ENCODE measurements around the gene NYAP1. TPM values are rescaled to one million over a fixed set of nuclear protein-coding genes. Genes with fewer than 3 reads are reported as not detected.

Gene NYAP1
- total RNA-seq, 1 experiment from 2014 or later: 1.3 TPM

- DNase-seq (ENCODE audit: low spot score): no peak
- ChIA-PET POLR2A (ENCODE audit: low non-redundant PET) (interaction anchor here (0.8 kb wide), 1 partner anchor 80 kb away, joined by 7 read pairs; no protein-coding TSS in a partner anchor), CTCF (interaction anchor here (0.6 kb wide), 1 partner anchor 43 kb away, joined by 3 read pairs; the partner anchor contains the start of gene FBXO24)
- no peak overlapping the region for H3K27ac ChIP-seq (ENCODE audit: low read depth, low read length, poor library complexity, severe bottlenecking)
- peaks cover 31% of the 10 kb centered on the region for H3K4me1 ChIP-seq (ENCODE audit: insufficient read depth, low read length, poor library complexity, severe bottlenecking)
- intact Hi-C loops (cut with micrococcal nuclease; ENCODE audit: unreplicated experiment): no loop called here
- no peak for TF ChIP-seq EZH2 (IDR thresholded peaks at IDR 0.05; ENCODE audit: borderline replicate concordance, low read depth, low read length, poor library complexity, severe bottlenecking)
- TF ChIP-seq, protein P1, sequence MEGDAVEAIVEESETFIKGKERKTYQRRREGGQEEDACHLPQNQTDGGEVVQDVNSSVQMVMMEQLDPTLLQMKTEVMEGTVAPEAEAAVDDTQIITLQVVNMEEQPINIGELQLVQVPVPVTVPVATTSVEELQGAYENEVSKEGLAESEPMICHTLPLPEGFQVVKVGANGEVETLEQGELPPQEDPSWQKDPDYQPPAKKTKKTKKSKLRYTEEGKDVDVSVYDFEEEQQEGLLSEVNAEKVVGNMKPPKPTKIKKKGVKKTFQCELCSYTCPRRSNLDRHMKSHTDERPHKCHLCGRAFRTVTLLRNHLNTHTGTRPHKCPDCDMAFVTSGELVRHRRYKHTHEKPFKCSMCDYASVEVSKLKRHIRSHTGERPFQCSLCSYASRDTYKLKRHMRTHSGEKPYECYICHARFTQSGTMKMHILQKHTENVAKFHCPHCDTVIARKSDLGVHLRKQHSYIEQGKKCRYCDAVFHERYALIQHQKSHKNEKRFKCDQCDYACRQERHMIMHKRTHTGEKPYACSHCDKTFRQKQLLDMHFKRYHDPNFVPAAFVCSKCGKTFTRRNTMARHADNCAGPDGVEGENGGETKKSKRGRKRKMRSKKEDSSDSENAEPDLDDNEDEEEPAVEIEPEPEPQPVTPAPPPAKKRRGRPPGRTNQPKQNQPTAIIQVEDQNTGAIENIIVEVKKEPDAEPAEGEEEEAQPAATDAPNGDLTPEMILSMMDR (conservative IDR thresholded peaks at IDR 0.05; ENCODE audit: low read depth, low read length): no peak
- no peaks in the 10 kb centered on the region for H3K36me3 ChIP-seq (ENCODE audit: insufficient read depth, low read length, poor library complexity, severe bottlenecking)
- BruUV-seq (replicated peaks): no TSS peak
- no peaks in the 10 kb centered on the region for H3K27me3 ChIP-seq (replicated peaks; ENCODE audit: insufficient read depth, low read depth, low read length, poor library complexity)
- no peaks in the 10 kb centered on the region for H3K9me3 ChIP-seq (ENCODE audit: low read depth, low read length, poor library complexity, severe bottlenecking)
- no peak overlapping the region for H3K4me3 ChIP-seq (ENCODE audit: low read depth, low read length, poor library complexity, severe bottlenecking)
Observed at GRCh38 chr7:100543586-100543985, 59.9 kb downstream of the NYAP1 start.

DNA sequence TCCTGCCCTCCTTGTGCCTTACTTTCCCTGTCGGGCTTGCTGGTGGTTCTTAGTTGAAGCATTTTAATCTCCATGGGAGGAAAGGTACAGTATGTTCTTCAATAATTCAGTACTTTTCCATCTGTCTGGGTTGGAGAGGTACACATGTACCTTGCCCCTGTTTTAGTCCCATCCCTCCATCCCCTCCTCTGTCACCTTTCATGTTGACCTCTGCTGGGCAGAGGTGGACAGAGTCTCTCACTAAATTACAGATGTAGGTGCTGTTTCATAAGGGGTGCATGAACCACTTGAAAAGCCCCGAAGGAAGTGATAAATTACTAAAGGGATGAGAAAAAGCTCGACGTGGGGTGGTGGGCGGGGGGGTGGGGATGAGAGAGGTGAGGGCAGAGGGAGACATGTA lies 60.7 kb downstream of the NYAP1 start:
- peaks cover 31% of the 10 kb centered on the region for H3K4me1 ChIP-seq (ENCODE audit: insufficient read depth, low read length, poor library complexity, severe bottlenecking)
- ChIA-PET POLR2A (ENCODE audit: low non-redundant PET) (no interaction called here), CTCF (interaction anchor here (0.6 kb wide), 1 partner anchor 180 kb away, joined by 5 read pairs; no protein-coding TSS in a partner anchor)
- no peaks in the 10 kb centered on the region for H3K27me3 ChIP-seq (replicated peaks; ENCODE audit: insufficient read depth, low read depth, low read length, poor library complexity)
- H3K27ac ChIP-seq (ENCODE audit: low read depth, low read length, poor library complexity, severe bottlenecking): no peak overlapping the region
- no peaks in the 10 kb centered on the region for H3K9me3 ChIP-seq (ENCODE audit: low read depth, low read length, poor library complexity, severe bottlenecking)
- TF ChIP-seq, protein P1 (conservative IDR thresholded peaks at IDR 0.05; ENCODE audit: low read depth, low read length): no peak
- TF ChIP-seq EZH2 (IDR thresholded peaks at IDR 0.05; ENCODE audit: borderline replicate concordance, low read depth, low read length, poor library complexity, severe bottlenecking): no peak
- no TSS peak for BruUV-seq (replicated peaks)
- no peaks in the 10 kb centered on the region for H3K36me3 ChIP-seq (ENCODE audit: insufficient read depth, low read length, poor library complexity, severe bottlenecking)
- DNase-seq (ENCODE audit: low spot score): no peak
- no peak overlapping the region for H3K4me3 ChIP-seq (ENCODE audit: low read depth, low read length, poor library complexity, severe bottlenecking)
- intact Hi-C loops (cut with micrococcal nuclease; ENCODE audit: unreplicated experiment): no loop called here

Other genes with a start within 250 kb of the NYAP1 start
- gene SPDYE3, start 176.2 kb upstream of the NYAP1 start, total RNA-seq (2021): not detected in 2 replicates
- gene PILRB, start 125.8 kb upstream of the NYAP1 start, total RNA-seq (2021): 26.5 and 31.0 TPM in 2 replicates
- 1.5 and 2.0 TPM in 2 replicates for gene PILRA, start 110.4 kb upstream of the NYAP1 start, total RNA-seq (2021)
- gene ZCWPW1, start 55.2 kb upstream of the NYAP1 start, total RNA-seq (2021): 0.45 and 1.1 TPM in 2 replicates
- gene MEPCE, start 54.1 kb upstream of the NYAP1 start, total RNA-seq (2021): 65.3 and 85.9 TPM in 2 replicates
- gene PPP1R35, start 47.4 kb upstream of the NYAP1 start, total RNA-seq (2021): 27.3 and 37.3 TPM in 2 replicates
- gene SPACDR, start 19.7 kb upstream of the NYAP1 start, total RNA-seq (2021): 2.9 and 3.9 TPM in 2 replicates
- gene TSC22D4, start 4.7 kb upstream of the NYAP1 start, total RNA-seq (2021): 69.0 and 71.0 TPM in 2 replicates
- 12.8 and 15.3 TPM in 2 replicates for gene AGFG2, start 55.3 kb downstream of the NYAP1 start, total RNA-seq (2021)
- 1.7 and 2.8 TPM in 2 replicates for gene SAP25, start 90.0 kb downstream of the NYAP1 start, total RNA-seq (2021)
- 42.4 and 50.4 TPM in 2 replicates for gene LRCH4, start 102.2 kb downstream of the NYAP1 start, total RNA-seq (2021)
- gene FBXO24, start 102.4 kb downstream of the NYAP1 start, total RNA-seq (2021): 0.44 and 0.75 TPM in 2 replicates
- gene PCOLCE, start 118.4 kb downstream of the NYAP1 start, total RNA-seq (2021): 45.0 and 70.1 TPM in 2 replicates
- 17.3 and 24.8 TPM in 2 replicates for gene MOSPD3, start 128.6 kb downstream of the NYAP1 start, total RNA-seq (2021)
- gene TFR2, start 157.6 kb downstream of the NYAP1 start, total RNA-seq (2021): 1.4 and 2.0 TPM in 2 replicates
- gene ACTL6B, start 172.5 kb downstream of the NYAP1 start, total RNA-seq (2021): 0.31 TPM in 1 of 2 replicates, not detected in the other
- 225 and 243 TPM in 2 replicates for gene GNB2, start 189.8 kb downstream of the NYAP1 start, total RNA-seq (2021)
- 47.4 and 51.9 TPM in 2 replicates for gene GIGYF1, start 210.3 kb downstream of the NYAP1 start, total RNA-seq (2021)
- 68.8 and 72.6 TPM in 2 replicates for gene POP7, start 222.2 kb downstream of the NYAP1 start, total RNA-seq (2021)
- gene EPO, start 236.5 kb downstream of the NYAP1 start, total RNA-seq (2021): 0.21 TPM in 1 of 2 replicates, not detected in the other
- gene ZAN, start 249.7 kb downstream of the NYAP1 start, total RNA-seq (2021): not detected in 2 replicates

Data from A673 (cell line).